ENCODE results near the gene ADISSP. TPM values are rescaled to one million over a fixed set of nuclear protein-coding genes. Genes with fewer than 3 reads are reported as not detected.
A peak's percentile ranks its signal among the peaks of the same experiment; 100 is the strongest.

Gene ADISSP
- total RNA-seq, 1 experiment from 2014 or later, result 66.6 TPM

DNA sequence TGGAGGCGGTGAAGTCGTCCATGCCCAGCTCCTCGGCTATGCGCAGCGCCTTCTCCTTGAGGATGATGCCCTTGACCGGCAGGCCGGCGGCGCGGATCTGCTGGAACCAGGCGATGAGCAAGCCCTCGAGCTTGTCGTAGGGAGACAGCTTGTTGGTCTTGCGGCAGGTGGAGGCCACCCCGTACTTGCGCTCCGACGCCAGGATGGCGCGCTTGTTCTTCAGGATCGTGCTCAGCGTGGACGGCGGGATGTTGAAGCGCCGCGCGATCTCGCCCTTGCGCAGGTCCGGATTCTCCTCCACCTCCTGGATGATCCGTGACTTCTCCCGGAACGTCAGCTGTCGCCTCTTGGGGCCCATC is 18.6 kb upstream of the ADISSP start:
- Histone ChIP-seq H3K4me3 (peak overlapping the region; percentile 60), H3K36me3 (peaks cover 14% of the 10 kb centered on the region), H3K27me3 (no peaks in the 10 kb centered on the region), H3K9me3 (no peaks in the 10 kb centered on the region)
- DNase-seq, result peak; percentile 41

GRCh38 chr20:3785240-3786125 is 17.9 kb upstream of the ADISSP start:
- DNase-seq, result peak; percentile 26
- Histone ChIP-seq H3K27me3 (no peaks in the 10 kb centered on the region), H3K9me3 (no peaks in the 10 kb centered on the region), H3K36me3 (peaks cover 14% of the 10 kb centered on the region), H3K4me3 (peak overlapping the region; percentile 60)

DNA sequence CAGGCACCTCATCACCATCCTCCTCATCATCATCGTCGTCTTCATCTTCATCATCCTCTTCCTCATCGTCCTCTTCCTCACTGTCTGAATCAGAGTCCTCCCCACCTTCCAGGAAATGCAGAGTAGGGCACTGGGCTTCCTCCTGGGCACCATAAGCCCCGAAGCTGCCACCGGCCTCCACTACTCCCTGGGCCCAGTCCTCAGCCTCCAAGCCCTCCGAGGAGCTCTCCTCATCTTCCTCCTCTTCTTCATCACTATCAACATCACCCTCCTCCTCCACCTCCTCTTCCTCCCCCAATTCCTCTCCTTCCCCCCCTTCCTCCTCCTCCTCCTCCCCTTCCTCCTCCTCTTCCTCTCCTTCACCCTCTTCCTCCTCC is 17.3 kb upstream of the ADISSP start:
- DNase-seq, result no peak
- no peaks in the 10 kb centered on the region for H3K27me3 ChIP-seq
- peaks cover 14% of the 10 kb centered on the region for H3K36me3 ChIP-seq
- no peaks in the 10 kb centered on the region for H3K9me3 ChIP-seq
- peak overlapping the region; percentile 60 for H3K4me3 ChIP-seq

DNA sequence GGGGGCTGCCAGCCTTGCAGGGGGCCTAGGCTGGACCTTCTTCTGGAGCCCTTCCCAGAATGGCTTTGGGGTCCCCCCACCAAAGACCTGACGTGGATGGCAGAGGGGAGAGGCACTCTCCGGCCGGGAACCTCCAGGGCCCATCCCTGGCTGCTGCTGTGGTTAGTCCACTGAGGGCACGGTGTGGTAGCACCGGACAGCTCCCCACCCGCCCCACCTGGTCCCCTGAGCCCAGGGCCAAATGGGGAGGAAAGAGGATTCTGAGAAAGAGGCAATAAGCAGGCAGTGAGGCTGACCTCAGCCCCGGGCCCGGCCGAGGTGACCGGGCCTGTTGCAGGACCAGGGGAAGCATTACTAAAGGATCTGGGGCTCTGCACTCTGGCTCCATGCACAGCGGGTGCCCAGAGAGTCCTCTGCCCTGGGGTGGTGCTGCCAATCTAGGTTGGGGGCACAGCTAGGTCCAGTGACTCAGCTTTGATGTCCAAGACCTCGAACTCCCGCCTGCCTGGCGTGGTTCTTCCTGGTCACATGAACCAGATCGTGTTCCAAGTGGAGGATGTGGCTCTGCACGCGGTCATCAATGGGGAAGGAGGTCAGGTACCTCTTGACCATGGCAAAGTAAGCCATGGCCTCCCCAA is 16.8 kb upstream of the ADISSP start:
- Histone ChIP-seq H3K36me3 (peaks cover 14% of the 10 kb centered on the region), H3K4me3 (peak overlapping the region; percentile 60), H3K9me3 (no peaks in the 10 kb centered on the region), H3K27me3 (no peaks in the 10 kb centered on the region)
- peak; percentile 34 for DNase-seq

GRCh38 chr20:3783511-3784195 is 16.1 kb upstream of the ADISSP start:
- no peaks in the 10 kb centered on the region for H3K9me3 ChIP-seq
- H3K4me3 ChIP-seq, result no peak overlapping the region
- no peak for DNase-seq
- peaks cover 14% of the 10 kb centered on the region for H3K36me3 ChIP-seq
- H3K27me3 ChIP-seq, result no peaks in the 10 kb centered on the region

DNA sequence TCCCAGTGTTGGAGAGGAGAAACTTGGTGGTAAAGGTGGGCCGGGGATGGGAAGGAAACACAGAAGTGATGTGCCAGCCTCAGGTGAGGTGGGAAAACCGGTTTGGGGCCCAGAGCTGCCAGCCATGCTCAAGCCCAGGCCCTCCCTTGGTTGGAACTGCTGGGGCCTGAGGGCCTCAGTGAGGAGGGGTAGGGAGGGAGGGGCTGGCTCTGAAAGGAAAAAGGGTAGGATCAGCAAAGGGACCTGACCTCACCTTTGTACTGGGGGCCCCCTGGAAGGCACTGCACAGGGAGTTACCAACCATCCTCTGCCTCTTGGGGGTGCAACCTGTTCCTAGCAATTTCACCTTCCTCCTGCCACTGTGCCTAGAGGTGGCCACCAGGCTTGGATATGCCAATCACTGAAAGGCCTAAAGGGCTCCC is 15.5 kb upstream of the ADISSP start:
- H3K4me3 ChIP-seq, result no peak overlapping the region
- H3K36me3 ChIP-seq, result peaks cover 14% of the 10 kb centered on the region
- H3K27me3 ChIP-seq, result no peaks in the 10 kb centered on the region
- H3K9me3 ChIP-seq, result no peaks in the 10 kb centered on the region
- no peak for DNase-seq

DNA sequence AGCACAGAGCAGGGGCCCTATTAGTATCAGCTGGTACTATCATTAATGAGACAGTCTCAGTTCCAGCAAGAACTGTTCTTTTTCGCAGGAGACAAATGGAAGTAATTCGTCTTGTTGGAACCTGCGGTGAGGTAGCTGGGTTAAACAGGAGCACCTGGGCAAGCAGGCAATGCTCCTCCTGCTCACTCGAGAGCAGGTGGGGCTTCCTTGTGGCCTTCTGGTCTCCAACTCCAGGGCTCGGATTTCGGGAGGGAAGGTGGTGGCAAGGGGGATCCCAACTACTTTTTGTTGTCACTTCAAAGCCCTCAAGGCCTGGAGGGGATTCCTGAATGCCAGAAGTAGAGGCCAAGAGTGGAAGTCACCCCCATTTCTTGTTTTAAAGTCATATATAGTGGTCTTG is 15.0 kb upstream of the ADISSP start:
- no peak for DNase-seq
- no peaks in the 10 kb centered on the region for H3K27me3 ChIP-seq
- no peaks in the 10 kb centered on the region for H3K9me3 ChIP-seq
- H3K4me3 ChIP-seq, result no peak overlapping the region
- peaks cover 14% of the 10 kb centered on the region for H3K36me3 ChIP-seq

GRCh38 chr20:3781153-3781910 is 13.8 kb upstream of the ADISSP start, which contains the start of gene SPEF1:
SPEF1 (minus strand) TSS chr20:3781448; CDS start chr20:3781287, 161 bp downstream.
- Histone ChIP-seq H3K36me3 (peaks cover 14% of the 10 kb centered on the region), H3K9me3 (no peaks in the 10 kb centered on the region), H3K4me3 (peak within 1 kb of the TSS; percentile 46), H3K27me3 (no peaks in the 10 kb centered on the region)
- peak; percentile 80 for DNase-seq

- H3K4me3 ChIP-seq, result no peak overlapping the region
- H3K9me3 ChIP-seq, result no peaks in the 10 kb centered on the region
- peaks cover 5% of the 10 kb centered on the region; the same call in 1 of the 2 replicates for H3K36me3 ChIP-seq
- DNase-seq, result no peak
- H3K27me3 ChIP-seq, result no peaks in the 10 kb centered on the region
Observed at GRCh38 chr20:3778976-3779375, 11.4 kb upstream of the ADISSP start.

GRCh38 chr20:3777716-3778629 is 10.4 kb upstream of the ADISSP start:
- Histone ChIP-seq H3K36me3 (peaks cover 5% of the 10 kb centered on the region; the same call in 1 of the 2 replicates), H3K4me3 (no peak overlapping the region), H3K27me3 (no peaks in the 10 kb centered on the region), H3K9me3 (no peaks in the 10 kb centered on the region)
- no peak for DNase-seq

- Histone ChIP-seq H3K36me3 (peaks cover 5% of the 10 kb centered on the region; the same call in 1 of the 2 replicates), H3K9me3 (no peaks in the 10 kb centered on the region), H3K27me3 (no peaks in the 10 kb centered on the region), H3K4me3 (no peak overlapping the region)
- DNase-seq, result no peak
Observed at GRCh38 chr20:3777381-3777715, 9.8 kb upstream of the ADISSP start.

- H3K36me3 ChIP-seq, result no peaks in the 10 kb centered on the region
- H3K4me3 ChIP-seq, result no peak overlapping the region
- DNase-seq, result no peak
- H3K27me3 ChIP-seq, result no peaks in the 10 kb centered on the region
- no peaks in the 10 kb centered on the region for H3K9me3 ChIP-seq
Observed at GRCh38 chr20:3775457-3776108, 8.0 kb upstream of the ADISSP start.

DNA sequence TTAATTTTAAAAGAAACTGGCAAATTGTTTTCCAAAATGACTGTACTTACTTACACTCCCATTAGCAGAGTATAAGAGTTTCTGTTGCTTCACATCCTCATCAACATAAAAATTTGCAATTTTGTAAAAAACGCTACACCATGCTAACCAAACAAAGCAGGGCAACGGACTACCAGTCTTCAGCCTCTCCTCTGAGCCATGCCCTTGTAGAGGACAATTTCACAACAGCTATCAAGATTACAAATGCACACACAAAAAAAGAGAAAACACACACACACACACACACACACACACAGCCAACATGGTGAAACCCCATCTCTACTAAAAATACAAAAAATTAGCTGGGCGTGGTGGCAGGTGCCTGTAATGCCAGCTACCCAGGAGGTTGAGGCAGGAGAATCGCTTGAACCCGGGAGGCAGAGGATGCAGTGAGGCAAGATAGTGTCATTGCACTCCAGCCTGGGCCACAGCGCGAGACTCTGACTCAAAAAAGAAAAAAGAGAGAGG is 4.1 kb upstream of the ADISSP start:
- H3K27me3 ChIP-seq, result no peaks in the 10 kb centered on the region
- DNase-seq, result no peak
- no peaks in the 10 kb centered on the region for H3K9me3 ChIP-seq
- H3K36me3 ChIP-seq, result no peaks in the 10 kb centered on the region
- no peak overlapping the region for H3K4me3 ChIP-seq

GRCh38 chr20:3768342-3769130 is 983 bp upstream of the ADISSP start:
- Histone ChIP-seq H3K36me3 (no peaks in the 10 kb centered on the region), H3K27me3 (no peaks in the 10 kb centered on the region), H3K4me3 (peak overlapping the region; percentile 77), H3K9me3 (no peaks in the 10 kb centered on the region)
- DNase-seq, result peak; percentile 76

DNA sequence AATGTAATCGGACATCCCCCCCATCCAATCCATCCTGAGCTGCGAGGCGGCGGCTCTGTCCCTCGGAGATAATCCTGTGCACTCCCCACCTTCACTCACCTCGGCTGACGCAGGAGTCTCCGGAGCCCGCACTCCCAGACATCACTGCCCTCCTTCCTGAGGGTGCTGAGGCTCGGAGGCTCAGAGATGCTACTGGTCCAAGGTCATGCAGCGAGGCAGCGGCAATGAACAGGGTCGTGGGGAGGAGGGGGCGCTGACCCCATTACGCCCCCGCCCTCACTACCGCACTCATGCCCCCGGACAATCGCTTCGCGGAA is 485 bp downstream of the ADISSP start:
- Histone ChIP-seq H3K9me3 (no peaks in the 10 kb centered on the region), H3K36me3 (no peaks in the 10 kb centered on the region), H3K4me3 (peak overlapping the region; percentile 77), H3K27me3 (no peaks in the 10 kb centered on the region)
- no peak for DNase-seq

Measured in MG63 (cell line).